Adrenal gland (tissue), 12 donors: ENCODE results near the gene TMEM43. TPM values are rescaled to one million over a fixed set of nuclear protein-coding genes. Genes with fewer than 3 reads are reported as not detected.

Experiments used
- DNase-seq, 7 donors: peaks; one replicate each; pipeline ENCODE4 v3.0.0-alpha.2; 2019 to 2020
- H3K27ac ChIP-seq, 5 donors: fragments of 200-600 bp; sonication (generic) in 4 of 5; 1 replicate in 3 of 5; 2 replicates in 2 of 5; pipeline versions ENCODE4 v1.5.1 to v1.8.0; 2016 to 2020; ENCODE audit warnings: mild to moderate bottlenecking in 1 of 5
- H3K27me3 ChIP-seq: fragments of 200-600 bp; 2 replicates; pipeline ENCODE4 v1.8.0; 2021
- H3K36me3 ChIP-seq, 2 donors: fragments of 200-600 bp; replicated peaks in 1 of 2; 1 replicate in 1 of 2; 2 replicates in 1 of 2; pipeline versions ENCODE4 v1.5.1 to v1.8.0; 2018 to 2022
- H3K4me1 ChIP-seq, 2 donors: fragments of 200-600 bp; replicated peaks in 1 of 2; 1 replicate in 1 of 2; 2 replicates in 1 of 2; pipeline versions ENCODE4 v1.5.1 to v1.8.0; 2018 to 2021
- H3K4me3 ChIP-seq, 4 donors: fragments of 200-600 bp; sonication (generic) in 3 of 4; one replicate each; pipeline ENCODE4 v1.5.1; 2016 to 2018
- H3K9me3 ChIP-seq, 3 donors: fragments of 200-600 bp; sonication (generic) in 1 of 3; replicated peaks in 1 of 3; 1 replicate in 2 of 3; 2 replicates in 1 of 3; pipeline versions ENCODE4 v1.5.1 to v1.8.0; 2016 to 2021
- CTCF ChIP-seq, 6 experiments: fragments of 450-650 bp in 4 of 6; fragments of 200-600 bp in 2 of 6; sonication (generic) in 1 of 6; IDR thresholded peaks; 1 replicate in 5 of 6; 2 replicates in 1 of 6; pipeline versions ENCODE4 v1.5.1 to v1.8.0; 2016 to 2021; ENCODE audit warnings: antibody characterized with exemption in 6 of 6, mild to moderate bottlenecking in 2 of 6, moderate library complexity in 1 of 6
- POLR2A ChIP-seq, 2 donors: fragments of 450-650 bp; IDR thresholded peaks; one replicate each; pipeline ENCODE4 v1.6.1; 2017; ENCODE audit warnings: antibody characterized with exemption in 2 of 2, mild to moderate bottlenecking in 2 of 2, moderate library complexity in 1 of 2
- WGBS, 4 donors: extraction: QIAGEN DNeasy Blood & Tissue Kit in 2 of 4; methylation state at CpG; one replicate each; pipeline versions ENCODE4 v1.1.5 to v1.1.7; 2013 to 2017; 5-methylcytosine and 5-hydroxymethylcytosine counted together
- intact Hi-C, 2 donors: fragments of 100-400 bp; cut with DNase I; formaldehyde crosslinking; loops; one replicate each; pipeline versions ENCODE4 v1.14.1 to v1.15.0; 2022 to 2023
- polyA plus RNA-seq, 3 donors: library from polyadenylated mRNA; stranded (reverse); fragments of 200-250 nt in 2 of 3; fragments of 350-450 nt in 1 of 3; fragmentation: Illumina TruSeq in 1 of 3; extraction: RNeasy Lipid Tissue Mini Kit (QIAGEN cat#74804) in 1 of 3; gene quantifications; one replicate each; pipeline ENCODE4 v1.2.3, GENCODE V29; 2013 to 2014
- total RNA-seq, 9 donors: library from RNA; depleted of rRNA in 4 of 9; stranded (reverse); fragments of >200 nt in 4 of 9; fragments of 120-200 nt in 1 of 9; fragmentation: NEBNext Ultra II Directional in 1 of 9; extraction: Animal tissue kit (Norgen Biotek cat#: 25700) in 1 of 9; gene quantifications; one replicate each; pipeline versions ENCODE4 v1.1.0 to v1.2.4, GENCODE V29; 2013 to 2023
- donor health status: healthy with polysubstance abuse.
- donor health status: Bipolar disorder and iron deficiency.
- donor health status: DM: yes; HTN: yes; CAD: no.
- donor health status: DM: no; HTN: no; CAD: no.
- donor health status: DM: no; HTN: no; CAD: no.
- donor health status: DM: yes; HTN: yes; CAD: no.

The TMEM43 gene
- total and polyA plus RNA-seq, 12 donors, result 40.0 to 79.1 (median 56.5) TPM

- intact Hi-C loops, result loop anchor here in 1 of 2 donors (10.0 kb wide), 1 partner anchor 53 kb away; the partner anchor contains the start of genes LSM3 and XPC
- Histone ChIP-seq H3K4me3 (no peak overlapping the region), H3K9me3 (no peaks in the 10 kb centered on the region), H3K4me1 (peaks cover 21 to 44% of the 10 kb centered on the region in 2 donors), H3K36me3 (no peaks in the 10 kb centered on the region), H3K27ac (no peak overlapping the region), H3K27me3 (no peaks in the 10 kb centered on the region)
- DNase-seq, result no peak
- 92 to 98% (median 93%) methylated on average over 5 of the region's 5 CpGs for WGBS, 4 donors
- TF ChIP-seq POLR2A (IDR thresholded peaks at IDR 0.05) (no peak), CTCF (IDR thresholded peaks at IDR 0.05) (no peak)
Measured at GRCh38 chr3:14121859-14122258, 3.0 kb upstream of the TMEM43 start.

- no peak for DNase-seq
- no peak overlapping the region for H3K4me3 ChIP-seq
- H3K27me3 ChIP-seq, result no peaks in the 10 kb centered on the region
- no peak overlapping the region for H3K27ac ChIP-seq
- intact Hi-C loops, result loop anchor here in 1 of 2 donors (10.0 kb wide), 1 partner anchor 52 kb away; the partner anchor contains the start of genes LSM3 and XPC
- no peaks in the 10 kb centered on the region for H3K36me3 ChIP-seq
- WGBS, 4 donors, result 84 to 93% (median 89%) methylated on average over 3 of the region's 3 CpGs
- TF ChIP-seq CTCF (IDR thresholded peaks at IDR 0.05), result no peak
- no peak for TF ChIP-seq POLR2A (IDR thresholded peaks at IDR 0.05)
- H3K4me1 ChIP-seq, result peaks cover 24 to 48% of the 10 kb centered on the region in 2 donors
- H3K9me3 ChIP-seq, result no peaks in the 10 kb centered on the region
Measured at GRCh38 chr3:14122301-14122700, 2.6 kb upstream of the TMEM43 start.

- H3K9me3 ChIP-seq, result no peaks in the 10 kb centered on the region
- no peaks in the 10 kb centered on the region for H3K27me3 ChIP-seq
- H3K27ac ChIP-seq, result peak overlapping the region in 3 of 5 donors; percentile 91 to 96 (median 95)
- intact Hi-C loops, result loop anchor here in 1 of 2 donors (10.0 kb wide), 1 partner anchor 51 kb away; the partner anchor contains the start of genes LSM3 and XPC
- H3K4me1 ChIP-seq, result peaks cover 20 to 49% of the 10 kb centered on the region in 2 donors
- H3K4me3 ChIP-seq, result peak overlapping the region in 3 of 4 donors; percentile 56 to 76 (median 61)
- WGBS, 4 donors, result 53 to 63% (median 59%) methylated on average over 14 to 15 of the region's 15 CpGs
- no peaks in the 10 kb centered on the region for H3K36me3 ChIP-seq
- TF ChIP-seq POLR2A (IDR thresholded peaks at IDR 0.05) (no peak), CTCF (IDR thresholded peaks at IDR 0.05) (no peak)
- DNase-seq, result no peak
Measured at GRCh38 chr3:14123308-14124222, 1.3 kb upstream of the TMEM43 start.

- 0% methylated on average over 7 to 37 of the region's 37 CpGs; no CpG with 5 or more reads in 1 of the 4 donors for WGBS, 4 donors
- intact Hi-C loops, result loop anchor here in 1 of 2 donors (10.0 kb wide), 1 partner anchor 51 kb away; the partner anchor contains the start of genes LSM3 and XPC
Measured at GRCh38 chr3:14124223-14124614, 633 bp upstream of the TMEM43 start.

More at GRCh38 chr3:14124223-14124614, 633 bp upstream of the TMEM43 start:
- TF ChIP-seq CTCF (IDR thresholded peaks at IDR 0.05) (no peak), POLR2A (IDR thresholded peaks at IDR 0.05) (no peak)
- H3K27ac ChIP-seq, result peak overlapping the region; percentile 43 to 96 (median 91)
- peak overlapping the region; percentile 43 to 76 (median 58) for H3K4me3 ChIP-seq
- H3K9me3 ChIP-seq, result no peaks in the 10 kb centered on the region
- DNase-seq, result peak; percentile 58 to 84 (median 69)
- H3K36me3 ChIP-seq, result no peaks in the 10 kb centered on the region
- no peaks in the 10 kb centered on the region for H3K27me3 ChIP-seq
- H3K4me1 ChIP-seq, result peaks cover 15 to 42% of the 10 kb centered on the region in 2 donors
